ENCODE measurements around the gene RALGAPA1. TPM values are rescaled to one million over a fixed set of nuclear protein-coding genes. Genes with fewer than 3 reads are reported as not detected.

RALGAPA1 gene
- total RNA-seq, 1 donor from 2014 or later: 47.9 TPM

DNA sequence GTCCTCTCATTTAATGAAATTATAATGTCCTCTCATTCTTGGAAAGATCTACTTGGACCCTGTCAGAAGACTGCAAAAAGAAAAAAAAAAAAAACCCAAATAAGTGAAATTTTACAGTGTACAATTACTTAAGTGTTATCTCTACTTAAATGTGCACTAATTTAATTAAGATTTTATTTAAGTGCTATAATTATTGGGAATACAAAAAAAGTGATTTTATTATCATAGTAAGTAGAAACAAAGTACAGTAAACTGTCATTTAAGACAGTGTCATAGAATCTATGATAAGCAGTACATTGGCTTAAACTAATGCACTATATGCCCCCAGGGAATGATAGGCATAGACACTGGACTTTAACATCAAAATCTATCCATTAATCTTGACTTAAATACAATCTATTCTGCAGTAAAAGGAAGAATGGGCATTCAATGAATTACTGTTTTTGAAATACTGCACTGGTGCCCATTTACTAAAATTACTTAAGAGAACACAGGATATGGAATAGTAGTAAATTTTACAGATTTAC lies 251.8 kb downstream of the RALGAPA1 start:
- Mint-ChIP-seq H3K27ac (ENCODE audit: unreplicated experiment) (no peak overlapping the region), H3K27me3 (ENCODE audit: unreplicated experiment) (no peaks in the 10 kb centered on the region), H3K4me3 (ENCODE audit: unreplicated experiment) (no peak overlapping the region), H3K4me1 (ENCODE audit: unreplicated experiment) (peaks cover 4% of the 10 kb centered on the region), H3K9me3 (ENCODE audit: unreplicated experiment) (no peaks in the 10 kb centered on the region), H3K36me3 (ENCODE audit: unreplicated experiment) (peaks cover 4% of the 10 kb centered on the region)
- TF ChIP-seq, protein P1, sequence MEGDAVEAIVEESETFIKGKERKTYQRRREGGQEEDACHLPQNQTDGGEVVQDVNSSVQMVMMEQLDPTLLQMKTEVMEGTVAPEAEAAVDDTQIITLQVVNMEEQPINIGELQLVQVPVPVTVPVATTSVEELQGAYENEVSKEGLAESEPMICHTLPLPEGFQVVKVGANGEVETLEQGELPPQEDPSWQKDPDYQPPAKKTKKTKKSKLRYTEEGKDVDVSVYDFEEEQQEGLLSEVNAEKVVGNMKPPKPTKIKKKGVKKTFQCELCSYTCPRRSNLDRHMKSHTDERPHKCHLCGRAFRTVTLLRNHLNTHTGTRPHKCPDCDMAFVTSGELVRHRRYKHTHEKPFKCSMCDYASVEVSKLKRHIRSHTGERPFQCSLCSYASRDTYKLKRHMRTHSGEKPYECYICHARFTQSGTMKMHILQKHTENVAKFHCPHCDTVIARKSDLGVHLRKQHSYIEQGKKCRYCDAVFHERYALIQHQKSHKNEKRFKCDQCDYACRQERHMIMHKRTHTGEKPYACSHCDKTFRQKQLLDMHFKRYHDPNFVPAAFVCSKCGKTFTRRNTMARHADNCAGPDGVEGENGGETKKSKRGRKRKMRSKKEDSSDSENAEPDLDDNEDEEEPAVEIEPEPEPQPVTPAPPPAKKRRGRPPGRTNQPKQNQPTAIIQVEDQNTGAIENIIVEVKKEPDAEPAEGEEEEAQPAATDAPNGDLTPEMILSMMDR (IDR thresholded peaks at IDR 0.05): no peak
- DNase-seq (ENCODE audit: extremely low spot score, unreplicated experiment): no peak

- Mint-ChIP-seq H3K4me1 (ENCODE audit: unreplicated experiment) (peaks cover 4% of the 10 kb centered on the region), H3K27me3 (ENCODE audit: unreplicated experiment) (no peaks in the 10 kb centered on the region), H3K9me3 (ENCODE audit: unreplicated experiment) (no peaks in the 10 kb centered on the region), H3K27ac (ENCODE audit: unreplicated experiment) (no peak overlapping the region), H3K4me3 (ENCODE audit: unreplicated experiment) (no peak overlapping the region), H3K36me3 (ENCODE audit: unreplicated experiment) (peaks cover 2% of the 10 kb centered on the region)
- no peak for DNase-seq (ENCODE audit: extremely low spot score, unreplicated experiment)
- TF ChIP-seq, protein P1 (IDR thresholded peaks at IDR 0.05): no peak
Measured at GRCh38 chr14:35556548-35556947, 252.5 kb downstream of the RALGAPA1 start.

DNA sequence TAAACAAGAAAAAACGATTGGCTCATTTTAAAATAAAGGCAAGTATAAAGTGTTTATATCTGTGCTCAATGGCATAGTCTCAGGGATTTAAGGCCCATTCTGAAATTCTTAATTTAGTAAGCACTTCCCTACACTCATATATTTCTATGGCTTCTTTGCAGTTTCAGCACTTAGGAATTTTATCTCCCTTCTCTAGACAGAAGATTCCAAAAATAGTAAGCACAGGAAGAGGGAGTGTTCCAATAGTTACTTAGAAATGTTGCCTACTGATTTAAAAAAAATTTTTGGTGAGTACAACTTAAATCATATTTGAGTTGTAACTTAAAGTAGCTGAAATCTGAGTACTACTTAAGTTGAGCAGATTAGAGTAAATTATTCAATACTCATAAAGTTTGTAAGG lies 255.3 kb downstream of the RALGAPA1 start:
- DNase-seq (ENCODE audit: extremely low spot score, unreplicated experiment): no peak
- TF ChIP-seq, protein P1 (IDR thresholded peaks at IDR 0.05): no peak
- peaks cover 2% of the 10 kb centered on the region for H3K36me3 Mint-ChIP-seq (ENCODE audit: unreplicated experiment)
- H3K9me3 Mint-ChIP-seq (ENCODE audit: unreplicated experiment): no peaks in the 10 kb centered on the region
- no peak overlapping the region for H3K4me3 Mint-ChIP-seq (ENCODE audit: unreplicated experiment)
- no peaks in the 10 kb centered on the region for H3K27me3 Mint-ChIP-seq (ENCODE audit: unreplicated experiment)
- H3K4me1 Mint-ChIP-seq (ENCODE audit: unreplicated experiment): peaks cover 4% of the 10 kb centered on the region
- no peak overlapping the region for H3K27ac Mint-ChIP-seq (ENCODE audit: unreplicated experiment)

DNA sequence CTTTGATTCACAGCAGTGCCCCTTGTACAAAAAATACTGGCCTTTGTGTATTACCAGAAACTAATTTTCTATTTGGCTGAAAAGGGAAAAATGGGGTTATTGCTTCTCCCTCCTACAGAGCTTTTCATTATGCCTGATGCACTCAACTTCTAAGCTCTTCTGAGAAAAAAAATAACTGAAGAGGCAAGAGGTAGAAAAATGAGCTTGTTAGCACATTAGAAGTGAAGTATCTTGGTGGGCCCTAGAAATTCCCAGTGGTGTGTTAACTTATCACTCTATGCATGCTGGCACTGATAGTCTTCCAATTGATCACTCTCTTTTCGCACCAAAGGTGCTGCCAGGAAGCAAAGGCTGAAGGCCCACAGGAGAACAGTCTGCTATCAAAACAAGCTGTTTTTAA lies 258.0 kb downstream of the RALGAPA1 start:
- H3K4me1 Mint-ChIP-seq (ENCODE audit: unreplicated experiment): peaks cover 4% of the 10 kb centered on the region
- peaks cover 8% of the 10 kb centered on the region for H3K36me3 Mint-ChIP-seq (ENCODE audit: unreplicated experiment)
- no peaks in the 10 kb centered on the region for H3K9me3 Mint-ChIP-seq (ENCODE audit: unreplicated experiment)
- TF ChIP-seq, protein P1 (IDR thresholded peaks at IDR 0.05): no peak
- no peak overlapping the region for H3K4me3 Mint-ChIP-seq (ENCODE audit: unreplicated experiment)
- H3K27me3 Mint-ChIP-seq (ENCODE audit: unreplicated experiment): no peaks in the 10 kb centered on the region
- no peak for DNase-seq (ENCODE audit: extremely low spot score, unreplicated experiment)
- H3K27ac Mint-ChIP-seq (ENCODE audit: unreplicated experiment): no peak overlapping the region

GRCh38 chr14:35549551-35549950 lies 259.5 kb downstream of the RALGAPA1 start:
- Mint-ChIP-seq H3K27me3 (ENCODE audit: unreplicated experiment) (no peaks in the 10 kb centered on the region), H3K4me1 (ENCODE audit: unreplicated experiment) (peaks cover 4% of the 10 kb centered on the region), H3K36me3 (ENCODE audit: unreplicated experiment) (peaks cover 7% of the 10 kb centered on the region), H3K27ac (ENCODE audit: unreplicated experiment) (no peak overlapping the region), H3K9me3 (ENCODE audit: unreplicated experiment) (no peaks in the 10 kb centered on the region), H3K4me3 (ENCODE audit: unreplicated experiment) (no peak overlapping the region)
- no peak for DNase-seq (ENCODE audit: extremely low spot score, unreplicated experiment)
- TF ChIP-seq, protein P1 (IDR thresholded peaks at IDR 0.05): no peak

Data from osteocyte (in vitro differentiated cells).